Activated CD8-positive, alpha-beta T cell treated with anti-CD3 and anti-CD28 coated beads, Interleukin-2, amount 10 ng/mL, durations not matched to agents 7 days and 5 days (primary cell): ENCODE measurements around the gene MED12L. TPM values are rescaled to one million over a fixed set of nuclear protein-coding genes. Genes with fewer than 3 reads are reported as not detected.

Source experiments
- ATAC-seq: fragments of 150-1000 bp; cut with Tn5 transposase; one replicate; pipeline ENCODE4 v1.10.0; 2021; ENCODE audit warnings: moderate library complexity
- CTCF ChIA-PET: fragments of 350-600 bp; sonication (Branson Sonifier 250); formaldehyde crosslinking; loops from one replicate; lab custom pipeline; 2021; ENCODE audit warnings: antibody characterized with exemption; lab: Charles Lee
- POLR2A ChIA-PET: fragments of 350-600 bp; sonication (Branson Sonifier 250); formaldehyde crosslinking; loops from one replicate; lab custom pipeline; 2021; ENCODE audit warnings: antibody characterized with exemption; lab: Charles Lee
- DNase-seq: peaks from one replicate; pipeline ENCODE4 v3.0.0-alpha.2; 2020
- H3K27ac Mint-ChIP-seq: one replicate; pipeline ENCODE4 v1.8.0; 2021; ENCODE audit warnings: mild to moderate bottlenecking, mixed read lengths
- H3K27me3 Mint-ChIP-seq: one replicate; pipeline ENCODE4 v1.8.0; 2021; ENCODE audit warnings: low read depth, mixed read lengths
- H3K36me3 Mint-ChIP-seq: one replicate; pipeline ENCODE4 v1.8.0; 2021; ENCODE audit warnings: low read depth, mixed read lengths
- H3K4me1 Mint-ChIP-seq: one replicate; pipeline ENCODE4 v1.8.0; 2021; ENCODE audit warnings: low read depth, mixed read lengths
- H3K4me3 Mint-ChIP-seq: one replicate; pipeline ENCODE4 v1.8.0; 2021; ENCODE audit warnings: mild to moderate bottlenecking, mixed read lengths
- H3K9me3 Mint-ChIP-seq: one replicate; pipeline ENCODE4 v1.8.0; 2022; ENCODE audit warnings: mixed read lengths; ENCODE audit not compliant: insufficient read depth
- total RNA-seq, 2 experiments: library from RNA; stranded (reverse); gene quantifications; one replicate each; pipeline ENCODE4 v1.2.3, GENCODE V29; 2021

MED12L gene
- total RNA-seq, 2 experiments from 2014 or later: 0.76 to 0.79 TPM

GRCh38 chr3:151201051-151201730 lies 115.7 kb downstream of the MED12L start:
- ChIA-PET CTCF (interaction anchor here (1.0 to 7.6 kb wide), 7 partner anchors 9 to 81 kb away, joined by 3 to 65 read pairs (median 11); partner anchors contain the start of gene P2RY14), POLR2A (interaction anchor here (1.1 to 5.6 kb wide), 15 partner anchors 9 to 1071 kb away, joined by 3 to 51 read pairs (median 5); partner anchors contain the start of genes MBNL1, P2RY14 and SIAH2)
- no peak for DNase-seq
- H3K36me3 Mint-ChIP-seq: peaks cover 63% of the 10 kb centered on the region
- no peak for ATAC-seq
- H3K4me3 Mint-ChIP-seq: peak overlapping the region; percentile 87
- H3K27ac Mint-ChIP-seq: peak overlapping the region; percentile 79
- peaks cover 3% of the 10 kb centered on the region for H3K9me3 Mint-ChIP-seq
- peaks cover 51% of the 10 kb centered on the region for H3K4me1 Mint-ChIP-seq
- no peaks in the 10 kb centered on the region for H3K27me3 Mint-ChIP-seq

GRCh38 chr3:151203051-151203420 lies 117.6 kb downstream of the MED12L start, which contains the start of gene GPR171:
Gene GPR171, minus strand, starts transcription at chr3:151203216. Its CDS starts 3,830 bp downstream, at chr3:151199386.
- peaks cover 50% of the 10 kb centered on the region for H3K36me3 Mint-ChIP-seq
- peak within 1 kb of the TSS; percentile 94 for H3K27ac Mint-ChIP-seq
- ATAC-seq: peak; percentile 73
- ChIA-PET CTCF (interaction anchor here (0.8 to 7.6 kb wide), 10 partner anchors 8 to 76 kb away, joined by 3 to 65 read pairs (median 4); no protein-coding TSS in a partner anchor), POLR2A (interaction anchor here (0.8 to 5.6 kb wide), 12 partner anchors 7 to 1066 kb away, joined by 3 to 51 read pairs (median 4); partner anchors contain the start of genes MBNL1 and SIAH2)
- peaks cover 59% of the 10 kb centered on the region for H3K4me1 Mint-ChIP-seq
- DNase-seq: peak; percentile 85
- no peaks in the 10 kb centered on the region for H3K27me3 Mint-ChIP-seq
- no peaks in the 10 kb centered on the region for H3K9me3 Mint-ChIP-seq
- H3K4me3 Mint-ChIP-seq: peak within 1 kb of the TSS; percentile 87

DNA sequence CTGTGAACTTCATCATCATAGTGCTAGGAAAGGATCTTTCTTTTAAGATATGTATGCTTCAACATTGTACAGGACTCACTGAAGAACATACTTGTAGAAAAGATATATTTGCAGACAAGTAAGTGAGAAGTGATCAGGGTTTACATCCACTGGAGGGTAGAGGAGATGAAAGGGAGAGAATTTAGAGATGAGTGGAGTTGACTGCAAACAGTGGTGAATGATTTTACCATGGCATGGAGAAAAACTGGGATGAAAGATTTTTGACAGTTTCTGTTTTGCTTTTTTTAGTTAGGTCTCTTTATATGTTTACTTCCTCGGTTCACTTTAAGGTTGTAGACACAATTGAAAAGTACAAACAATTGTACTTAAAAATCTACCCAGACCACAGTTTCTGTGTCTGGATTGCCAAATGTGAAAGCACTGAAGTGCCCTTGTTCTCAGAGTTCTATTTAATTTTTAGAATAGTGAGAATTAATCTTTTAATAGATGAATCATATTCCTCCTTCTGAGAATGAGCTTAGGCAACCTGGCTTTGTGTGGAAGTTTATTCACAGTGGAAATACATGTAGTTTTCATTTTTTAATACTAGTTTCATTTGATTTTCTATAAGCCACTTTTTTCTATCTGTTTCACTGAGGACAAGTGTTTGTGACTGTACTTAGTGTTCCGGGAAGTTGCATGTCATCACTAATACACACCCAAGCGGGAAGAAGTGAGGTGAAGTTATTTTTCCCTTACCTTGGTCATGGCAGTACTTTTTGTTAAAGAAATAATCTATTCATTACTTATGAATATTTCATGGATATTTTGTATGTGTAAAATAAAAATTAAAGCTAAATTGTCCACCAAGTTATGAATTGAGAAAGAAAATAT lies 119.3 kb downstream of the MED12L start:
- peak; percentile 26 for ATAC-seq
- Mint-ChIP-seq H3K27me3 (no peaks in the 10 kb centered on the region), H3K4me3 (peak overlapping the region; percentile 64), H3K36me3 (peaks cover 33% of the 10 kb centered on the region), H3K4me1 (peaks cover 61% of the 10 kb centered on the region), H3K9me3 (no peaks in the 10 kb centered on the region), H3K27ac (peak overlapping the region; percentile 94)
- DNase-seq: no peak
- POLR2A ChIA-PET: interaction anchor here (0.6 to 1.3 kb wide), 3 partner anchors 33 to 465 kb away, joined by 3 read pairs; no protein-coding TSS in a partner anchor
- CTCF ChIA-PET: interaction anchor here (0.6 to 7.6 kb wide), 6 partner anchors 22 to 76 kb away, joined by 3 to 108 read pairs (median 3); no protein-coding TSS in a partner anchor

DNA sequence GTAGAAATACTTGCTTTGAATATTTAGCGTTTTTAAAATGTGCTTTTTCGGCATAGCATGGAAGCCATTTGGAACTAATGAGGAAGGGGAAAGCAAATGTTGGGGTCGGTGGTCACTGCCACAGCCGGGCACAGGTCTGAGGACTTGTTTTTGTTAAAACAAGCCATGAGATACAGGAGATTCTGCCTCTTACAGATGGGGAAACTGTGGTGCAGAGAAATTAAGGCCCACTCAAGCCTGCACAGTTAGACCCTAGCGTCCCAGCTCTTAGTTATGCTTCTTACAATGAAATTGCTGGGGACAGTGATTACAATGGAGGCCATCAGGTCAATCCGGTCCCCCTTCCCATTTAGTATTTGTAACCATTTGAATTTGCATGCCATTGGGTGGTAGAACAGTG lies 120.0 kb downstream of the MED12L start:
- no peak for ATAC-seq

DNA sequence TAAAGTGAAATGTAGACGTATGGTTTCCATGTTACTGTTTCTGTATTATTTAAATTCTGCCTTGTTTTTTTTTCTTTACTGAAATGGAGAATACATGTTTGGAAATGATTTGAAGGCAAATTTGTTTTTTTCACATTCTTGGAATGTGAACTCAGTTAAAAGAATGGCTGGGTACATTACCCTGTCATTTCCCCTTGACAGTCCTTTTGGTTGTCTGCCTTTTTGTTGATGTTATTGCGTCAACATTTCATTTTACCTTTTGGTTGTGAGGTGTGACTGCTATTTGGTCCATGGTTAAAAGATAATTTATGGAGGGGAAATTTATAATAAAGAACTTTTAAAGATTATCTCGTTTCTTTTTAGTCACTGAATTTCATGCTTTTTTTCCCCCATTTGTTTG lies 120.7 kb downstream of the MED12L start:
- POLR2A ChIA-PET: interaction anchor here (1.1 to 1.3 kb wide), 2 partner anchors 35 to 38 kb away, joined by 3 read pairs; no protein-coding TSS in a partner anchor
- no peaks in the 10 kb centered on the region for H3K9me3 Mint-ChIP-seq
- ATAC-seq: no peak
- H3K27me3 Mint-ChIP-seq: no peaks in the 10 kb centered on the region
- peaks cover 20% of the 10 kb centered on the region for H3K36me3 Mint-ChIP-seq
- no peak for DNase-seq
- peak overlapping the region; percentile 94 for H3K27ac Mint-ChIP-seq
- CTCF ChIA-PET: interaction anchor here (0.7 to 7.6 kb wide), 5 partner anchors 20 to 978 kb away, joined by 3 to 108 read pairs (median 21); no protein-coding TSS in a partner anchor
- peak overlapping the region; percentile 48 for H3K4me3 Mint-ChIP-seq
- peaks cover 72% of the 10 kb centered on the region for H3K4me1 Mint-ChIP-seq

More for the DNA sequence above, 120.0 kb downstream of the MED12L start:
- H3K36me3 Mint-ChIP-seq: peaks cover 26% of the 10 kb centered on the region
- H3K27ac Mint-ChIP-seq: peak overlapping the region; percentile 94
- no peaks in the 10 kb centered on the region for H3K9me3 Mint-ChIP-seq
- ChIA-PET POLR2A (interaction anchor here (0.6 to 1.3 kb wide), 3 partner anchors 34 to 465 kb away, joined by 3 read pairs; no protein-coding TSS in a partner anchor), CTCF (interaction anchor here (0.6 to 7.6 kb wide), 6 partner anchors 21 to 978 kb away, joined by 3 to 108 read pairs (median 3); no protein-coding TSS in a partner anchor)
- H3K4me1 Mint-ChIP-seq: peaks cover 66% of the 10 kb centered on the region
- no peaks in the 10 kb centered on the region for H3K27me3 Mint-ChIP-seq
- no peak for DNase-seq
- H3K4me3 Mint-ChIP-seq: peak overlapping the region; percentile 64

- no peaks in the 10 kb centered on the region for H3K27me3 Mint-ChIP-seq
- H3K27ac Mint-ChIP-seq: peak overlapping the region; percentile 79
- H3K4me1 Mint-ChIP-seq: peaks cover 68% of the 10 kb centered on the region
- no peak overlapping the region for H3K4me3 Mint-ChIP-seq
- POLR2A ChIA-PET: interaction anchor here (0.8 to 2.3 kb wide), 3 partner anchors 8 to 447 kb away, joined by 3 to 31 read pairs (median 3); partner anchors contain the start of genes GPR171 and SIAH2
- H3K36me3 Mint-ChIP-seq: peaks cover 3% of the 10 kb centered on the region
- no peaks in the 10 kb centered on the region for H3K9me3 Mint-ChIP-seq
- peak; percentile 30 for ATAC-seq
- DNase-seq: no peak
- CTCF ChIA-PET: interaction anchor here (1.0 to 7.2 kb wide), 10 partner anchors 9 to 118 kb away, joined by 3 to 108 read pairs (median 8); partner anchors contain the start of gene GPR171
These were observed 124.2 kb downstream of the MED12L start for GRCh38 chr3:151209654-151210053.

GRCh38 chr3:151210676-151211381 lies 125.4 kb downstream of the MED12L start:
- DNase-seq: peak; percentile 43
- Mint-ChIP-seq H3K27ac (peak overlapping the region; percentile 86), H3K4me3 (peak overlapping the region; percentile 74)

GRCh38 chr3:151213151-151213550 lies 127.7 kb downstream of the MED12L start:
- Mint-ChIP-seq H3K9me3 (no peaks in the 10 kb centered on the region), H3K4me3 (no peak overlapping the region), H3K4me1 (peaks cover 40% of the 10 kb centered on the region), H3K36me3 (no peaks in the 10 kb centered on the region), H3K27ac (no peak overlapping the region), H3K27me3 (no peaks in the 10 kb centered on the region)
- no peak for ATAC-seq
- CTCF ChIA-PET: interaction anchor here (1.0 to 4.0 kb wide), 6 partner anchors 11 to 70 kb away, joined by 3 to 38 read pairs (median 4); no protein-coding TSS in a partner anchor
- POLR2A ChIA-PET: no interaction called here
- no peak for DNase-seq

More at GRCh38 chr3:151210676-151211381, 125.4 kb downstream of the MED12L start:
- Mint-ChIP-seq H3K36me3 (peaks cover 3% of the 10 kb centered on the region), H3K4me1 (peaks cover 57% of the 10 kb centered on the region), H3K27me3 (no peaks in the 10 kb centered on the region), H3K9me3 (no peaks in the 10 kb centered on the region)
- peak; percentile 66 for ATAC-seq
- POLR2A ChIA-PET: interaction anchor here (0.8 to 2.3 kb wide), 3 partner anchors 10 to 58 kb away, joined by 3 to 31 read pairs (median 3); partner anchors contain the start of gene GPR171
- CTCF ChIA-PET: interaction anchor here (0.6 to 7.2 kb wide), 25 partner anchors 9 to 673 kb away, joined by 3 to 108 read pairs (median 5); partner anchors contain the start of genes GPR171 and P2RY14

DNA sequence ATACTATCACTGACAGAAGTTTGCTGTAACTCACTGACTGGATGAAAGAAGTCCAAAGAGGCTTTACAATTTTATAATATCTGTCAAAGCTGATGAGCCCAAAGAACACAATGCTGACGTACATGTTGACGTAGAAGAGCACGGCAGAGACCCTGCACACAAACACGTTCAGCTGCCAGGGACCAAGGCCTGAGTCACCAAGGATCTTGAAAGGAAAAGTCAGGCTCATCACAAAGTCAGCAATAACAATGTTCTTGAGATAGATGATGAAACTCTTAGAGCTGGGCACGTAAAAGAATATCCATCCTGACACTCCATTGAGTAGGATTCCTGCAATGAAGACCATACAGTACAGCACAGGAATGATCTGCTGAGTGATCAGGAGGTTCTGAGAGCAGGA lies 128.4 kb downstream of the MED12L start:
- no peaks in the 10 kb centered on the region for H3K36me3 Mint-ChIP-seq
- no peak overlapping the region for H3K4me3 Mint-ChIP-seq
- peaks cover 33% of the 10 kb centered on the region for H3K4me1 Mint-ChIP-seq
- ATAC-seq (no peak), DNase-seq (no peak)
- H3K9me3 Mint-ChIP-seq: no peaks in the 10 kb centered on the region
- ChIA-PET POLR2A (no interaction called here), CTCF (interaction anchor here (1.1 to 1.5 kb wide), 3 partner anchors 14 to 46 kb away, joined by 3 to 6 read pairs (median 4); no protein-coding TSS in a partner anchor)
- H3K27me3 Mint-ChIP-seq: no peaks in the 10 kb centered on the region
- H3K27ac Mint-ChIP-seq: no peak overlapping the region

- no peak for ATAC-seq
- DNase-seq: no peak
- no peaks in the 10 kb centered on the region for H3K9me3 Mint-ChIP-seq
- ChIA-PET CTCF (interaction anchor here (1.0 to 1.5 kb wide), 3 partner anchors 14 to 47 kb away, joined by 3 to 4 read pairs (median 4); no protein-coding TSS in a partner anchor), POLR2A (no interaction called here)
- no peak overlapping the region for H3K4me3 Mint-ChIP-seq
- H3K36me3 Mint-ChIP-seq: peaks cover 3% of the 10 kb centered on the region
- H3K27me3 Mint-ChIP-seq: no peaks in the 10 kb centered on the region
- H3K27ac Mint-ChIP-seq: no peak overlapping the region
- peaks cover 27% of the 10 kb centered on the region for H3K4me1 Mint-ChIP-seq
These were observed 129.0 kb downstream of the MED12L start for GRCh38 chr3:151214459-151214858.
